ENCODE results near the gene CIP2A.

The CIP2A gene

DNA sequence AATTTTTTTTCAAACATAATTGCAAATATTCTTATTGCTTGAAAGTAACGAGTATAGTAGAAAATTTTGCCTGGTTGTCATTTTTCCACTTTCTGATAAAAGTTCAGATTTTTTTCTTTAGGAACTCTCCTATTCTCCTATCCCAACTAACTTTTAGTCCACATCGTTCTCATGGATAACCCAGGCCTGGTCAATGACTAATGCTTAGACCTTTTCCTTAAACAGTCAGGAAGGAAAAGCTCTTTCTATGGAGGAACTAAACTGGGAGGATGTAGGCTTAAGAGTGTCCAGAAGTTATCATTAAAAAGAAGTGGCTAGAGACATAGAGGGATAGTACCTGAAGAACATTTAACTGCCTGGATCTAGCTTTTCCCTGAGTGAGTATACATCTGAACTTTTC, 26.7 kb downstream of the CIP2A start:
- no peak for DNase-seq

DNA sequence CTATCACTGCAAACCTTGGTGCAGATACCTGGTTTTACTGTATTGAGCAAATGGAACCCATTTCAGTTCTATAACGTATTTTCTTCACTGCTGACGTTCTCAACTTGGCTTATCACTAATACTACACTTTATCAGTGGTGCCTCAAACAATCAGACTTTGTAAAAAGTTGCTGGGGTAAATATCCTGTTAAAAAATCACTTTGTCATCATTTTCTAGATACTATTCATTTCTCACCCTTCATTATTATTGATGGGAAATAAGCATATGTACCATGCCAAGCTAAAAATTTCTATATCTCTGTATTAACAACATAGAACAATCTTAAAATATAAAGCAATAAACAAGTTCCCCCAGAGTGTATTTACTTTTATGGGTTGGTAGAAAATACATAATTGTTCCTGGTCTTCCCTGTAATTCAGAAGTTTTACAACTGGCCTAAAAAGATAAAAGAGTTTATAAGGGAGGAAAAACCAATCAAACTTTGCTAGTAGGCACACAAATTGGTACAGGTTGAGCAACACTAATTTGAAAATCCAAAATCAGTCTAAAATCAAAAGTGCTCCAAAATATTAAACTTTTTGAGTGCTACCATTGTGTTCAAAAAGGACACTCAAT, 33.2 kb downstream of the CIP2A start:
- no peak for DNase-seq

DNA sequence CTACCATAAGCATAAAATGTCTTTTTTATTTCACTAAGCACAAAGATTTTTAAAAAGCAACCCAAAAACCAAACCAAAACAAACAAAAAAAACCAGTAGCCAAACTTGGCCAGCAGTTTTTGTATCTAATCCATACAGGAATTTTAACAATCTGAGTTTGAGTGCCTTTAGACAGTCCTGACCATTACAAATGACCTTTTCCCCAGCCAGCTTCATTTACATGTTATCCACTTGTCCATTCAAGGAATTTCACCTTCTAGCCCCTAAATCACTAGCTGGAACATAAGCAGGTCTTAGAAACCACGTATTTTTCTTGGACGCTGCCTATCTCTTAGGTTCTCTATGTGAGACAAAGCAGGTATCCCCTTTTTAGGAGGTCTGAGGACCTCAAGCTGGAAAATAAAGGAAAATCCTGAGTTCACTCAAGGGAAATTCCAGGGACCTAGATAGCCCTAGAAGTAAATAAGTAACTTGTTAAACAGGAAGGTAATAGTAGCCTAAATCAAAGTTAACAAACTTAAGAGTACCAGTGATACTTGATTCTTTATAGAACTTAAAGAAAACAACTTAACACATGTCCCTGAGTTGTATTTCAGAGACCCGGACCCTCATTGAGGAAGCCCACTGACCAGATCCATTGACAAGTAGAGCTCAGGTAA, 34.2 kb downstream of the CIP2A start:
- no peak for DNase-seq

DNA sequence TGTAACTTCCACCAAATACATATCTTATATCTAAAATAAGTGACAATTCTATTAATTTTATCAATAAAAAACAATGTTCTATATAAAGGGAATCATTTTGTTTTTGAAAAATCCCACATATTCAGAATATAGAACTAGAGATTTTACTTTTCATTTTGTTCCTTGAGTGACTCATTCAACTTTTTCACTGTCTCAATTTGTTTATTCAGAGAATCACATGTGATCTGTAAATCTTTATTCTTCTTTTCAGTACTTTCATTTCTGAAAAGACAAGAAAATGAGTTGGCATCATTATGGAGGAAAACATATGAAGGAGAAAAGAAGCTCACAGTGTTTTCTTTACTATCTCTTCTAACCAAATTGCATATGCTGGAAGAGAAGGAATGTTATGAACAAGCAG, 35.0 kb downstream of the CIP2A start:
- no peak for DNase-seq

DNA sequence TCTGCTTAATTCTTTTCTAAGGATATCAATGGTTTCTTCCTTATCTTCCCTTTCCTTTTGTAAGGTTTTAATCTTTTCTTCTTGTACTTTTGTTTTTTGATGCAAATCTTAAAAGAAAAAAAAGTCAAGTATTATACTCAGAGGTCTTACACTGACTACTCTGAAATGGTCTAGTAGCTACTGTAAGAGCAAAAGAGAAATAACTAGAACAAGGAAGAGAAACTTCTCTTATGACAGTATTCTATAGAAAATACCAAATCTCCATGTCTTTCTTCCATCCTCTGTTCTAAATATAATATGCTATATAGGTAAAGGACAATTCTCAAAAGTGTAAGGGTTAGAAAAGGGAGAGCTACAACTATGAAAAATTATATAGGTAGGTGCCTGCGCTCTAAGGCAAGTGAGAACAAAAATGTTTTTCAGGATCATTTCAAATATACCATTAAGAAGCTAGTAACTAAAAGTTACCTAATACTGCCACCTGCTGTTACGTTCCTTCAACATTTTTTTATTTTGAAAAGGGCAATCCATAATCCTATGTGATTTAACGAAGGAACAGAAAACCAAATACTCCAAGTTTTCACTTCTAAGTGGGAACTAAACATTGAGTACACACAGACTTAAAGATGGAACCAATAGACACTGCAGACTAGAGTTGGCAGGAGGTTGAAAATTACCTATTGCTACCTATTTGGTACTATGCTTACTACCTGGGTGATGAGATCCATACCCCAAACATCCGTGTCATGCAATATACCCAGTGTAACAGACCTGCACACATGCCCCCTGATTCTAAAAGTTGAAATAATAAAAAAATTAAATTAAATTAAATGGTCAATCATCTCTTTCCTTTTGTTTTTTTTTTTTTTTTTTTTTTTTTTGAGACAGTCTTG, 36.7 kb downstream of the CIP2A start:
- peak; percentile 39 for DNase-seq

DNA sequence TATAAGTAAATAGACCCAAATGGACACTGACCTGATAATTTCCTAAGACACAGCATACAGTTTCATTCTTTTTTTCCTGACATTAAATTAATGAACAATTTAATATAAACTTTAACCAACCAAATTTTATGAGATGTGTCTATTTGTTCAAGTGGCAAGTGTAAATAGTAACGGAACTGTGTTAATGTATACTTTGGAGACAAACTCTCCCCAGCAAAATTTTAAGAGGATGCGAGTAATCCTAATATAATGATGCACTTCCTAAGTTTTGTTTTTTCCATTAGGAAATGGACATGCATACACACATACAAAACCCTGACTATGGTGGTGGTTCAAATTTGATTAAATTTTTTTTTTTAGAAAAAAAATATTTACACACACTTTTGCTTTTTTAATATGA, 40.4 kb downstream of the CIP2A start:
- DNase-seq = no peak

DNA sequence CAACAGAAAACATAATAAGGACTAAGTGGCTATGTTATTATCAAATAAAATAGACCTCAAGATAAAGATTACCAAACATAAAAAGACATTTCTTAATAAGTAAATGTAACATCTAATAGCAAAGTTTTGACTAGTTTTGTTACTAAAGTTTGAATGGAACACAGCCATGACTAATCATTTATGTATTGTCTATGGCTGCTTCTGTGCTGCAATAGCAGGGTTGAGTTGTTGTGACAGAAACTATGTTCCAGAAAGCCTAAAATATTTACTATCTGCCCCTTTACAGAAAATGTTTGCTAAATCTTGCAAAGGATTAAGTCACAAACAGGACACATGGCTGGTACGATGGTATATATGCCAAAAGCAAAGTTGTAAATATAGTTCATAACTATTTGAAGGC, 40.9 kb downstream of the CIP2A start:
- DNase-seq = no peak

DNA sequence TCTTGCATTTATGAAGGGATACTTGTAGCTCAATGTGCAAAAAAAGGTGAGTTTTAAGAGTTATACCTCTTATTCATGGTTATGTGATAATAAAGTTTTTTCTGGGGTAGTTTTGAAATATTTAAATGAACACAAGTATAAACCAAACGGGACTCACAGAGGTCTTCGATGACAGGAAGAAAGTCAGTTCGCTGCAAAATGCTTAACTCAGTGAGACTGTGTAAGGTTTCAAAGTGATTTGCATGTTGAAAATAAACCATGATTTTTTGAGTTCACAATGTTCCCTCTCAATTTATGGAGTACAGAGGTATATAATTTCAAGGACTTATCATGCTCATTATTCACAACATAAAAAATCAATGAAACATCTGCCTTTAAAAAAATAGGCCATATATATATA, 42.5 kb downstream of the CIP2A start:
- no peak for DNase-seq

DNA sequence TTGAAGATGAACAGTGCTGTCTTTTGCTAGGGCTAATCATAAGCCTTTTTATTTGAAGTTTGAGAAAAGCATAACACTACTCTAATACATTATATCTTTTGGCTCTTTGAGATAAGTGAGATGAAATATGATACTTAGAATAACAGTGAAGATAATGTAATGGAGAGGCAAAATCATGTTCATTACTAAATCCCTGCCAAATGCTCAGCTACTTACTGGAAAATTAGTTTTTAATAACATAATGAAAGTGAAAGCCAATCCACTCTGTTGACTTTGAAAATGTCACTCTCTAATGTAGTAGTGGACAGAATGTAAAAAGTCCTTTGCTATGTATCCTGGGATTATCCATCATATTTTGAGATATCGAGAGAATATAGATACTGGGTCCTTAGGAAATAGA, 43.0 kb downstream of the CIP2A start:
- no peak for DNase-seq

DNA sequence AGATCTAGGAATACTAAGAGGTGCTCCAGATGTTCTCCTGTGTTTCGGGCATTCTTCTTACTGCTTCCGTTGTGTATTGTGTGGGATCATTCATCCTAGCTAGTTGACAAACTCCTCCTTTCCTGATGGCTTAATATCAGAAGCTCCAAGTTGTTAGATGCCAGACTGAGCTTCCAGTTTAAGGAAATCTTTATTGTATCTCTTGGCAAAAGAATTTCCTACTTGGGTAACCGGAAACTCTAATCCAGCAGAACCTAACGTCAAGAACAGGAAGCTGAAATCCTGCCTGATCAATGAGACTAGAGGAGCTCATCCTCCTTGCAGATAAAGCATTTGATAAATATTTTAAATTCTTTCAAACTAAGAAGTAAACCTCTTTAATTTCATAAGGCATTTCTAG, 51.2 kb downstream of the CIP2A start:
- no peak for DNase-seq

DNA sequence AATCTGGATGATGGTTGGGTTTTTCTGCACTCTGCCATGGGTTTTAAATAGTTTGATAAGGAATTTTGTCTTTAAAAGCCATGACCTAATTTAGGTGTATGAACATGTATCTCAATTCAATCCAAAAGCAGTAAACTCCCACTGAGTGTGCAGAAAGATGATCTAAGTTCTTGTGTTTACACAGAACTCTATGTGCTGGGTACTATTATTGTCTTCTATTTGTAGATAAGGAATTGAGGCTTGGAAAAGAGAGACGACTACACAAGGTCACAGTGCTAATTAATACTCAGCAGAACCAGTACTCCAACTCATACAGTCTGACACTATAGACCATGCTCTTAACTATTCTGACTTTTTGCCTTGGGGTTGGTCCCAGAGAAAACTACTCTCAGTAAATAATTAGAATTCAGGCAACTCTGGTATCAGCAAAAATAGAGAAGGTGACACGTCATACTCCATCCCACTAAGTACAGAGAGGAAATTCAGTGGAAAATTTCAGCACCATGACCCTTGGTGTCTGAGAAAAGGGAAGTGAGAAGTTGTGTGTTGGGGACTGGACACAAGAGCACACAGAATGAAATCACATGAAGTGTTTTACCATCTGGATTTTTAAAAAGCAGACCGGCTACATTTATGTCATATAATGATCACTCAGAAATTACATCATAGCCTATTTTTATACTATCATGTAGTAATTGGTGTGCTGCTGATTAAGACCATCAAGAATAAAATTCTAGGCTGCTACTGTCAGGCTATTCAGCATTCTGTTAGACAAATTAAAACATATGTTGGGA, 60.6 kb downstream of the CIP2A start:
- no peak for DNase-seq

DNA sequence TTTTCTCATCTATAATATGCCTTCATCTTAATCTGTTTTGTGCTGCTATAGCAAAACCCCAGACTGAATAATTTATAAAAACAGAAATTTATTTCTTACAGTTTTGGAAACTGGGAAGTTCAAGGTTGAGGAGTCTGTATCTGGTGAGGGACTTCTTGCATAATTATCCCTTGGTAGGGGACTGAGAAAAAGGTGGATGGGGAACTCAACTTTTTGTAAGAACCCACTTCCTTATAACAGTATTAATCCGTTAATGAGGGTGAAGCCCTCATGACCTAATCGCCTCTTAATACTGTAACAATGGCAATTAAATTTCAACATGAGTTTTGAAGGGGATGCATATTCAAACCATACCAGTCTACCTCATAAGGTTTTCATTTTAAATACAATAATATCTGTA, 61.4 kb downstream of the CIP2A start:
- DNase-seq = no peak

DNA sequence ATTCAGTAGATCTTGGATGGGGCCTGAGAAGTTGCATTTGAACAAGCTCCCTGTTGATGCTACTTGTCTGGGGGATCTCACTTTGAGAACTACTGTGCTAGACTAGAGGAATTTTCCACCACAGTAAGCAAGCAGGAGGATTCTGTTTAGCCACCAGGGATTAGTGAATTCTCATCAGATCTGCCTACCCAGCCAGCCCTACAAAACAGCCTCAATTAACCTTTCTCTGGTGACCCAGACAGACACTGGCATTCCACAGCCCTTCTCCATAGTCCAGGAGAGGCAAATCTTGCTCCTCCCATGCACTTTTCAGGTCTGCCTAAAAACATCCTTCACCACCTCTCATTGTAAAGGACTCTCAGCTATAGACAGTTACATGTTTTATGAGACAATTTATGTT, 62.1 kb downstream of the CIP2A start:
- DNase-seq = no peak

DNA sequence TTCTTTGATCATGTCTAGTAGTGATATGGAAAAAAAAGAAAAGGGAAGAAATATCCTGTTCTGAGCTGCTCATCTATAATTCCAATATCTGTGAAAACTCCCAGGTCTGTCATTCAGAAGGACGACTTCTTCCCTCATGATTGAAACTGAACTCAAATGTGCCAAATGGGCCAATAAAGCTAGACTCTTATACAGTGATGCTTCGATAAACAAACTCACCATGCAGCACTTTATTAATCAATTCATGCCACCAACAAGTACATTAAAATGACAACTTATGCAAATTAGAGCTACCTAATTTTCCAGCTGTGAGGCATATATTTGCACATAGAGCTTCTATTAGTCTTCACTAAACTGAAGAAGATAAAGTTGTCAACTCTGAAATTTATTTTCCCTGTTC, 63.3 kb downstream of the CIP2A start:
- no peak for DNase-seq

DNA sequence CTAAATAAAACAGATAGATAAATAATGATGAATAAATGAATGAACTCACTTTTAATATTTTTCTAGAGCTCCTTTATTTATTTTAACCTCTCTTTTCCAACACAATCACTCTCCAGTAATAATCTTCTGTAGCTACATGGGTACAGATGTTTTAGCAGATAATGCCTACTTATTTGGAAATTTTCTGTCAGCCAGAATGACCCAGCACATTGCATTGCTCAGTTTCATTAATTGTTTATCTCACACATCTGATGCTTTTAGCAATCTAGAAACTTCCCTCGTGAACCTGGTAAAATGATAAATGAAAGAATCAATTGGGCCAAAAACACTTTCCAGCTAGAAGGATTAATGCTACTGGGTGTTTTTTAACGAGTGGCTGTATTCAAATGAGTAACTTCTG, 64.0 kb downstream of the CIP2A start:
- DNase-seq = no peak

DNA sequence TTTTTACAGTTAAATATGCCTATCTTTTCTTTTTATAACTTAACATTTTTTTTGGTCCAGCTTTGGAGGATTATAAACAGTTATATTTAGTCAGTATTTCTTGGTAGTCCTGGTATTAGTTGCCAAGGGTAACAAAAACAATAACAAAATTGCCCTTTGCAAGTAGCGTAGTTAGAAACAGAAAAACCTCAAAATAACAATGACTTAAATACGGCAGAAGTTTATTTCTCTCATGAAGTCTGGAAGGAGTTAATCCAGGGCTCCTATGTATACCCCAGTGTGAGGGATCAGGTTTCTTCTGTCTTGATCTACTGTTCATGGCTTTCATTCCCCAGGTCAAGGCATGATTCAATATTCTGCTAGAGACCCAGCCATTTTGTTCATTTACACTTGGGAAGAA, 64.7 kb downstream of the CIP2A start:
- no peak for DNase-seq

DNA sequence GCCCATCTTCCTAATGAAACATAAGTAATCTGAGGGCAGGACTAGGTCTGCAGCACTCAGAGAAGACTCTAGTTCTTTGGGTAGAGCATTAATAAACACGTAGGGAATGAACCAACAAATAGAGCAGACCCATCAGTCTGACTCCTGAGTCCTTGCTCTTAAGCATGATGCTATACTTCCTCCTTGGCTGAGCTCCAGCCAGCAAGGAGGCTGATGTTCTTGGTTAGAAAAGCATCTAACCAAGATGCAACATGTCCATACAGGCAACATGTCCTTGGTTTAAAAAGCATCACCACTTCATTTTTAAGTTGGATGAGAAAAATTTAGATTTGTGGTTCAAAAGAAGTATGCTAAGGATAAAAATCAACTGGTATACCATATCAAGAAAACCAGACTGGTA, 70.3 kb downstream of the CIP2A start:
- peak; percentile 10 for DNase-seq

DNA sequence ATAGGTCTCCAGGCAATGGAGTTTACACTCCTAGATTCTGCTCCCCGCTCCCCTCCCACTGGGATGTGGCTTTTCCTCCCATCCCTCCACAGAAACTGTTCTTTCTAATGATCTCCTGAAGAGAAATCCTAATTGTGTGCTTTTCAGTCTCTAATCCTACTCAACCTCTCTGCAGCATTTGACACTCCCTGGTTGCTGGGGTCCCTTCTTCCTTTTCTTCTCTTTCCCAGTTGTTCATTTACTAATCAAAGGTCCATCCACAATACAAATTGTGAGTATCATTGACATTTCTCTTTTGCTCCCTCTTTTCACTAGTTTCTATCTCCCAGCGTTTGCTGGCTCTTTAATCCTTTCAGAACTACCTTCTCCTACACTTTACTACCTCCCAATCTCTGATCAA, 72.4 kb downstream of the CIP2A start:
- DNase-seq = no peak

DNA sequence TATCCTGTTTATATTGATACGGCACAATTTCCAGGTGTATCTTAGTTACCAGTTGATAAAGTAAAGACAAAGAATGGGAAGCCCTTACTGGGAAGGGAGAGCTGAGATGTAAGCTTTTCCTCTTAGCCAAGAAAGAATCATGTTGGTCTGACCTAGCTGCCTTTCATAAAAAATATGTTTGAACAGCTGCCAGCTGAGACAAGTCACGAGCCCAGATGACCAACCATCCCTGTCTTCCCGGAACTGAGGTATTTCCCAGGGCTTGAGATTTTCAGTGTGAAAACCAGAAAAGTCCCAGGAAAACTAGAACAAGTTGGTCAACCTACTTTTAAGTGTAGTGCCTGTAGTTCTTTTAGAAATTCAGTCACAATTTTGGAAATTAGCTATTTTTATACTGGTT, 75.3 kb downstream of the CIP2A start:
- peak; percentile 6 for DNase-seq

DNA sequence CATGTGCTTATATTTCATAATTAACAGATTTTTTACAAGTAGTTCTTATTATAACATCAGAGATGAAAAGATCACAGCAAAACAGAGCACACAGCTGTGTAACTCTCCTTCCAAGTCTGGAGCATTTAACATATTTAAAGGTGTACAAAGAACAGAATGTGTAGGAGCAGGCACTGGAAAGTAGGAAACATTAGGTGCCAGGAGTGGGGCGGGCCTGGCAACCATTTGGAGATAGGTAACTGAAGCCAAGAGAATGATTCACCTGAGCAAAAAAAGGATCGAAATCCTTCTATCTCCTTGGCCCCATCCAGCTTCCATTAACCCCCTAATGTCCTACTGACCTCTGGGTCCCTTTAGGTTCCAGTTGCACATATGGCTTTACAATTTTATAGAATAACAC, 76.6 kb downstream of the CIP2A start:
- DNase-seq = no peak

DNA sequence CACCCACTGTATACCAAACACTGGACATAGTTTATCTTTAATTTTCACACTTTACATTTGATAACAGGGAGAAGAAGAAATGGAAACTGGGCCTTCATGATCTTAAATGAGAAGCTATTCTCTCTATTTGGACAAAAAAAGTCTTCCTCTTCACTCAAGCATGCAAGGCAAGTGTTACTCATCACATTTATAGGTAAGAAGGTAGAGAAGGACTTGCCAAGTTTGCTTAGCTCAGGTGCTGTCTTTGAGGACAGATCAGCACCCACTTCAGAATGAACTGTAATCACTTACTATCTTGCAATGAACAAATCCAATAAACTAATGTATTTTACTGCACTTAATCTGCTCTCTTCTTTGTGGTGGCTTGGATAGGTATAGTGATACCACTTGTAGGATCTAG, 77.7 kb downstream of the CIP2A start:
- no peak for DNase-seq

DNA sequence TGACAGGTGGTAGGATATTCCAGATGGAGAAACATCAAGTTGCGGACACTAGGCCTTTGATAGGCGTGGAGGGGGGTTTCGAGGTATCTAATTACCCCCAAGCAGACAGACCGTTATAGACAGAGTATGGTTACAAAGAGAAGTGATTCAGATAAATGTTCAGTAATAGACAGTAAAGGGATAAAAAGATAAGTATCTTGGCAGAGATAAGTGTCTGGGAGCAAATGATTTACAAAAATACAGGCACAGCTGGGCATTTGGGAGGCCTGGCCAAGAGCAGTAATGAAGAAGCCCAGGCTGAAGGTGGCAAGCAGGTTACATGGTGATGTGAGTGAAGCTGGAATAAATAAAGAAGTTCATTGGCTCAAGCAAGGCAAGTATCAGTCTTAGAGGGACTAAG, 78.2 kb downstream of the CIP2A start:
- no peak for DNase-seq

DNA sequence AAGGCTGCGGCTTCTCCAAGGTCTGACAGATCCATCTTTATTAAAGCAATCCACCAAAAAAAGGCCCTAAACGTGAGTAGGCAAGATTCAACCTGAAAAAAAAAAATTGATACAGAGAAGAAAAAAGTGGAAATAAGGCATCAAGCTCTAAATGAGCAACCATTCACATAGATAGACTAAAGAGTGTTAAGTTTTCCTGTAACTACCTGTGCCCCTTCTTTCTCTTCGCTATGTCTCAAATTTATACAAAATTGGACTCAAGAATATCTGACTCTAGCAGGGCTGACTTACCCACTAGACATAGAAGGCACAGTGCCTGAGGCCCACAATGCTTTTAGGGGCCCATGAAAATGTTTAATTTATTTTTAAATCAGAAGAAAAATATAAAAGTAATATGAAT, 78.7 kb downstream of the CIP2A start, which contains the start of gene MYH15:
MYH15 (minus strand) TSS at position 101 of the 400 bp plus-strand sequence; CDS start at position 35, 66 bp downstream.
- DNase-seq = no peak
